HG03342 (cell line): ENCODE measurements around the gene FAM162A.
"Not testable (repeated sequence)": the region's sequence is repeated elsewhere in the genome, so short reads cannot be mapped to it uniquely, and the experiment has no call there.

Experiments used
- ATAC-seq: cut with Tn5 transposase; IDR thresholded peaks from one replicate; pipeline ENCODE4 v1.9.1; 2021; ENCODE audit warnings: mild to moderate bottlenecking, moderate library complexity; ENCODE audit not compliant: unreplicated experiment

Gene FAM162A

DNA sequence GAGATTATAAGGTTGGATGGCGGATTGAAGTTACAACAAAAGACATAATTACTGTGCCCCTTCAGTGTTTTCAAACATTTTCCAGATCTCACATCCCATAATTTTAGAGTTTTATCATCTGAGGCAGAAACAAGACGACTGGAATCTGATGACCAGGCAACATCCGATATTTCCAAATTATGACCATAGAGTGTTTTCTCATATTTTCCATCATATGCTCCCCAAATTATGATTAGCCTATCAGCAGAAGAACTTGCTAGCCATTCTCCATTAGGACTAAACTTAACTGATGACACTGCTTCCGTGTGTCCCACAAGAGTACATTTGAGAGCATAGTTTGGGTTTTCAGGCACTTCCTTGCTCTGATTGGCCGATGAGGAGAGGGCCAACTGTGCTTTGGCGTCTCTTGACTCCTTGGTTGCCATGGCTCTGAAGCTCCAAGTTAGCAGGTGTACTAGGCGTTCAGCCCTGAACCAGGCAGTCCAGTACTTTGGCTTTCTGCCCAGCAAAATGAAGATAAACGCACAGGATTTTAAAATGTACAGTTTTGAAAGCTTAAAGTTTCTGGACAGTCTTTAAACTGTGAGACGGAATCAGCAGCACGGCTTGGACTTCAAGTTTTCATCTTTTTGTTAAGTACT, 31.2 kb downstream of the FAM162A start:
- peak; percentile 66 for ATAC-seq

DNA sequence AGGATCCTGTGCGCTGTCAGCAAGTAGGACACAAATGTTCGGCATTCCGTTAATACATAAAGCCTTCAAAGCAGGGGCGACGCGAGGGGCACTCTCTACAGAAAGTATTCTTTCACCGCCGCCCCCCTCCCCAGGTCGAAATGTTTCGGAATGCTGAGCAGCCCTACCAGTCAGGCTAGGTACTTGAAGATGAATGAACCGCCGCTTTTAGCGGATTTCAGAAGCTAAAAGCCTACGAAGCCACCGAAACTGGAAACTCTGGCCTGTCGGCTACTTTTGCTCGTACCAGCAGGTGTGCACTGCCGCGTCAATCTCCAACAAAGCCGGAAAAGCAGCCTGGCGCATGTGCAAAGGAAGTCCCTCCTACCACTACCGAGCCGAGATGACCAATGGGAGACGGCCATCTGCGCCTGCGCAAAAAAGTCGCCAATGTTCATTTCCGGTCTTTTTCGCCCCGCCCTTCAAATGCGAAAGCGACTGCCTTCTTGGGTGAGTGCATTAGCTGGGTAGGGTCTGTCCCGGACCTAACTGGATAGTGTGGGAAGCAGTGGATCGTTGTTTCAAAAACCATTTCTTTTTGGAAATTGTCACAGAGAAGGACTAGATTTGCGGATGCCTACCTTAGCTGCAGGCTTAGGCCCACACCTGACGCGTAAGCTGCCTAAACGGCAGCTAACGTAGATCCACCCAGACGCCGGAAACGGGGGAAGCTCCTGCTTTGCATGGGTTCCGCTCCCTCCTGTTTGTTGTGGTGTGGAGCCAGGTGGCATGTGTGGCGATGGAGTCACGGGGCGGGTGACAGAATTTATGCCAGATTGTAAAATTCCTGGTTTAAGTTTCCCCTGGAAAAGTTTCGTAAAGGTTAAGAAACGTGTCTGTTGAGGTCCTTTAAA, 32.0 kb downstream of the FAM162A start, which contains the start of gene WDR5B:
TSS of gene WDR5B (minus strand) at position 301 of the 893 bp plus-strand sequence. CDS start 534 bp downstream, outside the sequence.
- peak; percentile 84 for ATAC-seq

DNA sequence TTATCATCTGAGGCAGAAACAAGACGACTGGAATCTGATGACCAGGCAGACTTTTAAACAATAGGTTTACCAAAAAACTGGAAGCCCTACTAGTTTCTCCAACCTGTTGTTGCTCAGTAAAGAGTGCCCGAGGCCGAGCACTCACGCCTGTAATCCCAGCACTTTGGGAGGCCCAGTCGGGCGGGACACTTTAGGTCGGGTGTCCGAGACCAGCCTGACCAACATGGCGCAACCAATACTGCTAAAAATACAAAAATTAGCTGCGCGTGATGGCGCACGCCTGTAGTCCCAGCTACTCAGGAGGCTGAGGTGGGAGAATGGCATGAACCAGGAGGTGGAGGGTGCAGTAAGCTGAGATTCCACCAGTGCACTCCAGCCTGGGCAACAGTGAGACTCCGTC, 33.0 kb downstream of the FAM162A start:
- no peak for ATAC-seq

DNA sequence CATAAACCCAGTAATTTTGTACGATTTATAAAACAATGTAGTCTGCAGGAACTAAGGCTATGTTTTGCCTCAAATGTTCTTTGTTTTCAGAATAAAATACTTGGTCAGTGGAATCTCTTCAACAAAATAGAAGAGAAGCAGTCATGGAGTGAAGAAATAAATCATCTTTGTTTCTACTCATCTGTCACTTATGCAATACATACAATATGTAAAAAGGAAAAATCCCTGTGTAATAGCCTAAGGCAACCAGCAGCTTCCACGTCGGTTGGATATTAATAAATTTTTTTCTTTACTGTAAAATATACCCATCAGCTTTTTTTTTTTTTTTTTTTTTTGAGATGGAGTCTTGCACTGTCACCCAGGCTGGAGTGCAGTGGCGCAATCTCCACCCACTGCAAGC, 37.1 kb downstream of the FAM162A start:
- no peak for ATAC-seq

DNA sequence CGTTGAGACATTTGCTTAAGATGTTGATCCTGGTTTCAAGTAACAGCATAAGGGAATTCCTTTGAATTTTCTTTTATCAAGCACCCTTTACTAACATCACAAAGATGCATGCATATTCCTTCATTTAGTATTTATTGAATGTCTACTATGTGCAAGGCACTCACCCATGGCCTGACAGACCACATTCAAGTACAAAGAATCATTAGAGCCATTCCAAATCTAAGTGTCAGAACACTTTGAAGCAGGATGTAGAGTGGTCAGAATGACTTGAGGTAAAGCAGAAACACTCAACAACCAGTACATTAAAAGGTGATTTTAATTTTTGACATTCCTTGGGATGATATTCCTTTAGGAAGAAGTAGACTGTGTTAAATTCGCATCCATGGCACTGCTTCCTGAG, 37.9 kb downstream of the FAM162A start:
- ATAC-seq = no peak

DNA sequence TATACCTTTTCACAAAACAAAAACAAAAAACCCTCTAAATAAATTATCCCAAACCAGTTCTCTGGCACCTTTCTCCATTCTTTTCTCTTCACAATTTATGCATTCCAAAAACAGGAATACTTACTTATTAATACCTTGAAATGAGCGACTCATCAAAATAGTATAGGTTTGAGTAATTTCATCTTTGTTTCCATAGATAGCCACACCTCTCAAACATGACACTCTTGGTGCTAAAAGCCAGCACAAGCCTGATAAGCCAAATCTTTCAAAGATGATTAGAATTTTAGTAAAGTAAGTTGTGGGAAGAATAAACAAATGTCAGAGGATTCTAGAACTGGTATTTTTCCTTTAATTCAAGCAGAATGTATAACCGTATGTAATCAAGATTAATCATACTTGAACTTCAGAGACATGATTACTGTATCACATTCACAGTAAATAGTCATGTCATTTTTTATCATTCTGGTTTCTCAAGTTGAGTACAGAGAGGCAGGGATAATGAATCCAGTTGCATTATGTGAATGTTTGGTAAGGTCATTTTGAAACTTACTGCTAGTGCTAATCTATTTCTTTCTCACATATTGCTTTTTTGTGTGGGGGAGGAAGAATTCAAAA, 44.0 kb downstream of the FAM162A start:
- no peak for ATAC-seq

DNA sequence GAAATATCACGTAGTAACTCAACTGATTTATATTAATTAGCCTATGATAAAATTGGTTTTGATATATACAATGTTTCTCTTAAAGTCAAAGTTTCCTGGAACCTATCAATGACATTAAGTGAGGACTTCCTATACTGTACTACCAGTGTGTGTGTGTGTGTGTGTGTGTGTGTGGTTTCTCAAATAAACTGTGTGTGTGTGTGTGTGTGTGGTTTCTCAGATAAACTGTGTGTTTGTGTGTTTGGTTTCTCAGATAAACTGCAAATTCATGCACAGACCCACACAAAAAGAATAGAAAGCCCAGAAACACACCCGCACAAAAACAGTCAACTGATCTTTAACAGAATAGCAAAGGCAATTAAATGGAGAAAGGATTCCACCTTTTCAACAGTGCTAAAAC, 46.4 kb downstream of the FAM162A start:
- ATAC-seq = no peak

DNA sequence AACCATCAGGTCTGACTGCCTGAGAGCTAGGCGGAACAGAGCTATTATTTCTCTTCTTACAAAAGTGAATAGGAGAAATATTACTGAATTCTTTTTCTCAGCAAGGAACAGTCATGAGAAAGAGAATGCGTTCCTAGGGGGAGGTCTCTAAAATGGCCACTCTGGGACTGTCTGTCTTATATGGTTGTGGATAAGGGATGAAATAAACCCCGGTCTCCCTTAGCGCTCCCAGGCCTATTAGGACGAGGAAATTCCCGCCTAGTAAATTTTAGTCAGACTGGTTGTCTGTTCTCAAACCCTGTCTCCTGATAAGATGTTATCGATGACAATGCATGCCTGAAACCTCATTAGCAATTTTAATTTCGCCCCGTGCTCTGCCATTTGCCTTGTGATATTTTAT, 52.0 kb downstream of the FAM162A start:
- no peak for ATAC-seq

DNA sequence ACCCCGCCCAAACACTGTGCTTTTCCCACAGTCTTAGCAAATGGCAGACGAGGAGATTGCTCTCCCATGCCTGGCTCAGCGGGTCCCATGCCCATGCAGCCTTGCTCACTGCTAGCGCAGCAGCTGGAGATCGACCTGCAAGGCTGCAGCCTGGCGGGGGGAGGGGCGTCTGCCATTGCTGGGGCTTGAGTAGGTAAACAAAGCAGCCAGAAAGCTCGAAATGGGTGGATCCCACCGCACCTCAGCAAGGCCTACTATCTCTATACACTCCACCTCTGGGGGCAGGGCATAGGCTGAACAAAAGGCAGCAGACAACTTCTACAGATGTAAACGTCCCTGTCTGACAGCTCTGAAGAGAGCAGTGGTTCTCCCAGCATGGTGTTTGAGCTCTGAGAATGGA, 59.1 kb downstream of the FAM162A start:
- no peak for ATAC-seq

DNA sequence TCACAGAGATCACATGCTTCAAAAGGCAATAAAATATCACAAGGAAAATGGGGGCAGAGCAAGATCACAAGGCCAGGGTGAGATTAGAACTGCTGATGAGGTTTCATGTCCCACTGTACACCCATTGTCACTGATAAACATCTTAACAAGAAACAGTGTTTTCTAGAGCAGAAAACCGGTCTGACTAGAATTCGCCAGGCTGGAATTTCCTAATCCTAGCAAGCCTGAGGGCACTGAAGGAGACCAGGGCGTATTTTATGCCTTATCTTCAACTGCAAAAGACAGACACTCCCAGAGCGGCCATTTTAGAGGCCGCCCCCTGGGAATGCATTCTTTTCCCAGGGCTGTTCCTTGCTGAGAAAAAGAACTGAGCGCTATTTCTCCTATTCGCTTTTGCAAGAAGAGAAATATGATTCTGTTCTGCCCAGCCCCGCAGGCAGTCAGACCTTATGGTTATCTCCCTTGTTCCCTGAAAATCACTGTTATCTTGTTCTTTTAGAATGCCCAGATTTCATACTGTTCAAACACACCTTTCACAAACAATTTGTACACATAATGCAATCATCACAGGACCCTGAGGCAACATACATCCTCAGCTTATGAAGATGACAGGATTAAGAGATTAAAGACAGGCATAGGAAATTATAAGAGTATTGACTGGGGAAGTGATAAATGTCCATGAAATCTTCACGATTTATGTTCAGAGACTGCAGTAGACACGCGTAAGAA, 59.9 kb downstream of the FAM162A start:
- not testable (repeated sequence) for ATAC-seq

DNA sequence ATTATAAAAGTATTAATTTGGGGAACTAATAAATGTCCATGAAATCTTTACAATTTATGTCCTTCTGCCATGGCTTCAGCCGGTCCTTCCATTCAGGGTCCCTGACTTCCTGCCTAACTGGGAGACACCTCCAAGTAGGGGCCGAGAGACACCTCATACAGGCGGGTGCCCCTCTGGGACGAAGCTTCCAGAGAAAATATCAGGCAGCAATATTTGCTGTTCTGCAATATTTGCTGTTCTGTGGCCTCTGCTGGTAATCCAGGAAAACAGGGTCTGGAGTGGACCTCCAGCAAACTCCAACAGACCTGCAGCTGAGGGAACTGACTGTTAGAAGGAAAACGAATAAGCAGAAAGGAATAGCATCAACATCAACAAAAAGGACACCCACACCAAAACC, 60.5 kb downstream of the FAM162A start:
- not testable (repeated sequence) for ATAC-seq

DNA sequence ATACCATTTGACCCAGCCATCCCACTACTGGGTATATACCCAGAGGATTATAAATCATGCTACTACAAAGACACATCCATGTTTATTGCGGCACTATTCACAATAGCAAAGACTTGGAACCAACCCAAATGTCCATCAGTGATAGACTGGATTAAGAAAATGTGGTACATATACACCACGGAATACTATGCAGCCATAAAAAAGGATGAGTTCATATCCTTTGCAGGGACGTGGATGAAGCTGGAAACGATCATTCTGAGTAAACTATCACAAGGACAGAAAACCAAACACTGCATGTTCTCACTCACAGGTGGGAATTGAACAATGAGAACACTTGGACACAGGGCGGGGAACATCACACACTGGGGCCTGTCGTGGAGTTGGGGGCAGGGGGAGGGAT, 64.2 kb downstream of the FAM162A start:
- not testable (repeated sequence) for ATAC-seq

DNA sequence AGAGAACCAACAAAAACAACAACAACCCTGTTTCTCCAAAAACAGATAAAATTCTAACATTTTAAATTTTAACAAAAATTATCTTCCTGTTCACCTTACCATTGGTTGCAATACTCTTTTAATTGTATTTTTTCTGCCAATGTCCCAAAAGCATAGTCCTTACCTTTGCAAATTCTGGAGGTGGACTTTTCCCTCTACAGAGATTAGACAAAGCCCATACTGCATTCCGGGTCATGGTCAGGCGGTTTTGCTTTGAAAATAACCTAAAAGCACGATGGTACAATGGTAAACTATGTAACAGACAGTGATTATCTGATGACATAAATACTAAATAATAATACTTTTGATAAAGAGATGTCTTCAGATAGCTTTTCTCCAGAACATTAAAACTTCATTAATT, 67.4 kb downstream of the FAM162A start:
- no peak for ATAC-seq

DNA sequence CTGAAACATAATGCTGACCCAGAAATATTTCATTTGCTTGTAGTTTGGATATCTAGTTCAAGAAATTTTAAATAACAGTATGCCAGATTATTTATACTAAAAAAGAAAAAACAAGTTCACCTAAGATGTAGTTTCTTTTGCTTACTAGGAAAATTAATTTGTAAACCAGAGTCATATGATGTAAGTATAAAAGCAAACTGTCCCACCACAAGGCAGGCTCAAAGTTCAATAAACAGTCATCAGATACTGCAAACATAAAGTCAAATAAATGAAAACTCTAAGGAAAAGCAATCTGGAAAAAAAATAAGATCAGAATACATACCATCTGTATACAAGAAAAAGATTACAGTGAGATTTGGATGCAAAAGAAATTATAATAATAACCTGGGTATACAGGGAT, 72.1 kb downstream of the FAM162A start:
- no peak for ATAC-seq

DNA sequence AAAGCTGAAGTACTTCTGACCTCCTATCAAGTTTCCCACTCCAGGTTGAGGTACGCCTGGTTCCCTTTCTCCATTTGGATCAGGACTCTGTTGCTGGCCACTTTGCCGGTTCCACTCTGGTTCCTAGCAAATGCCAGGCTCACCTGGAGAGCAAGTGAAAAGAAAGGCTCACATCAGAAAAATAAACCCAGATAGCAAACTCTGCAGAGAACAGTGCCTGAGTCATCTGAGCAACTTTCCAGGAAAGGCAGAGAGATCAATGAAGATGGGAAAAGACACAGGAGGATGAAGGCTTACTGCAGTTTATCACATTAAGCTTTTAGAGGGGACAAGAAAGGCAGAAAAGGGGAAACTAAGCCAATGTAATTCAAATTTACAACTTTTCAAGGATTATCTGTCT, 73.7 kb downstream of the FAM162A start:
- ATAC-seq = no peak

DNA sequence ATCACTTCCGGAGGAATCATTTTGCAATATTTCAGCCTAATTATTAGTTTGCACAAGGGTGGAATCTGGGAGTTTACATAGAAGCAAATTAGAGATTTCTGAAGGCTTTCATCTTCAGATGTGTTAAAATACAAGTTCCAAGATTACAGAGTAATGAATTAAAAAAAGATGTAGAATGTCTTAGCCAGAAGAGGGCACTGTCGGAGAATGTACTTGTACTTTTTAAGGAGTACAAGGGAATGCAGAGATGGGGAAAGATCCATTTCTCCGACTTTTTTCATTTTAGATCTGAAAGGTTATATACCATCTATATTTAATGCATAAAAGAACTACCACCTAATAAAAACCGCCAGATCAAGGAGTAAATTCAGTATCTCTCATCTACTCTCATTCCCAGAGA, 75.0 kb downstream of the FAM162A start:
- no peak for ATAC-seq

DNA sequence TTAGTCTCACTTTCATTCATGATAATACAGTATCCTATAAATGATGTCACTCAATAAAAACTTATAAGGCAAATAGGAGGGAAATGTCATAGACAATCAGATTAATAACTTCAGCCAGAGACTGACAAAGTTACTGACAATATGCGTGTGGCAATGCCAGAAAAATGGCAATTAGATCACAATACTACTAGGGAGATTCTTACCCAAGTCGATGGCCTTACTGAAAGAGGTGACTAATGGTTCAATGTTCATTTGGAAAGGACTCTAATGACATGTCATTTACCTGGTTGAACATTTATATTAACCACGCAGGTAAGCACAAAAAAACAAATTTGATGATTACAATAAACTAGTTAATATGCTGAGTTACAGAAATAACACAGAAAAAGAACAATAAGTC, 77.8 kb downstream of the FAM162A start:
- ATAC-seq = no peak
